ENCODE measurements around the gene BCAS1. TPM values are rescaled to one million over a fixed set of nuclear protein-coding genes. Genes with fewer than 3 reads are reported as not detected.
"Not testable (repeated sequence)": the region's sequence is repeated elsewhere in the genome, so short reads cannot be mapped to it uniquely, and the experiment has no call there.

BCAS1 gene
- total RNA-seq, 1 experiment from 2014 or later, result not detected

- DNase-seq (ENCODE audit: low read depth), result no peak
Observed at GRCh38 chr20:53942973-53943372, 127.4 kb downstream of the BCAS1 start.

- DNase-seq (ENCODE audit: low read depth), result no peak
Observed at GRCh38 chr20:53942472-53942816, 128.0 kb downstream of the BCAS1 start.

- DNase-seq (ENCODE audit: low read depth), result peak; percentile 47
Observed at GRCh38 chr20:53941680-53942471, 128.5 kb downstream of the BCAS1 start.

GRCh38 chr20:53940907-53941545, 129.4 kb downstream of the BCAS1 start:
- peak; percentile 87 for DNase-seq (ENCODE audit: low read depth)

- no peak for DNase-seq (ENCODE audit: low read depth)
Observed at GRCh38 chr20:53940360-53940702, 130.1 kb downstream of the BCAS1 start.

GRCh38 chr20:53939572-53940359, 130.6 kb downstream of the BCAS1 start:
- DNase-seq (ENCODE audit: low read depth), result peak; percentile 92

GRCh38 chr20:53939190-53939571, 131.2 kb downstream of the BCAS1 start:
- DNase-seq (ENCODE audit: low read depth), result no peak

GRCh38 chr20:53938739-53939138, 131.7 kb downstream of the BCAS1 start:
- no peak for DNase-seq (ENCODE audit: low read depth)

- no peak for DNase-seq (ENCODE audit: low read depth)
Observed at GRCh38 chr20:53937929-53938367, 132.4 kb downstream of the BCAS1 start.

GRCh38 chr20:53937339-53937741, 133.1 kb downstream of the BCAS1 start:
- no peak for DNase-seq (ENCODE audit: low read depth)

GRCh38 chr20:53935344-53936084, 134.9 kb downstream of the BCAS1 start:
- no peak for DNase-seq (ENCODE audit: low read depth)

GRCh38 chr20:53934421-53935343, 135.7 kb downstream of the BCAS1 start:
- peak; percentile 88 for DNase-seq (ENCODE audit: low read depth)

- no peak for DNase-seq (ENCODE audit: low read depth)
Observed at GRCh38 chr20:53933232-53933846, 137.1 kb downstream of the BCAS1 start.

- DNase-seq (ENCODE audit: low read depth), result not testable (repeated sequence)
Observed at GRCh38 chr20:53932655-53933192, 137.7 kb downstream of the BCAS1 start.

GRCh38 chr20:53931597-53931996, 138.8 kb downstream of the BCAS1 start:
- no peak for DNase-seq (ENCODE audit: low read depth)

- DNase-seq (ENCODE audit: low read depth), result no peak
Observed at GRCh38 chr20:53930651-53931504, 139.5 kb downstream of the BCAS1 start.

GRCh38 chr20:53929974-53930650, 140.3 kb downstream of the BCAS1 start:
- no peak for DNase-seq (ENCODE audit: low read depth)

- DNase-seq (ENCODE audit: low read depth), result no peak
Observed at GRCh38 chr20:53929399-53929798, 141.0 kb downstream of the BCAS1 start.

GRCh38 chr20:53927990-53928389, 142.4 kb downstream of the BCAS1 start:
- no peak for DNase-seq (ENCODE audit: low read depth)

Data from Daoy (cell line).